SK-N-SH (cell line): Measurements from ENCODE around the gene PWP1. TPM values are rescaled to one million over a fixed set of nuclear protein-coding genes. Genes with fewer than 3 reads are reported as not detected.

Source experiments
- CTCF ChIA-PET: fragments of 300-600, 350-600 bp; formaldehyde crosslinking; extraction: SDS; loops from one replicate; lab custom pipeline; 2021; lab: Yijun Ruan, JAX
- POLR2A ChIA-PET: fragments of 350-600 bp; sonication (Branson Sonifier 250); formaldehyde crosslinking; extraction: SDS; loops from one replicate; lab custom pipeline; 2020; ENCODE audit warnings: antibody characterized with exemption, inconsistent platforms; lab: Yijun Ruan, JAX
- DNase-seq: peaks from one replicate; pipeline ENCODE4 v3.0.0; 2012
- H2AFZ ChIP-seq: fragments of 200-600 bp; sonication (generic); 2 replicates; pipeline ENCODE4 v1.8.1; 2016; ENCODE audit warnings: antibody characterized with exemption, mild to moderate bottlenecking, low read depth
- H3F3A ChIP-seq: fragments of 200-600 bp; sonication (generic); replicated peaks from 2 replicates; pipeline ENCODE3; 2016; ENCODE audit warnings: antibody characterized with exemption, mild to moderate bottlenecking; ENCODE audit not compliant: insufficient read depth
- H3K27ac ChIP-seq, 2 experiments: fragments of 200-500 bp in 1 of 2; fragments of 200-600 bp in 1 of 2; sonication (Bioruptor generic) in 1 of 2; sonication (generic), shearing (Covaris generic) in 1 of 2; 2 replicates each; pipeline versions ENCODE4 v1.5.1 to v1.6.1; 2014 to 2016; ENCODE audit warnings: low read depth in 2 of 2, inconsistent platforms in 1 of 2, low read length in 1 of 2, mild to moderate bottlenecking in 1 of 2, mixed read lengths in 1 of 2
- H3K27me3 ChIP-seq: fragments of 200-600 bp; sonication (generic), shearing (Covaris generic); 2 replicates; pipeline ENCODE4 v1.6.1; 2016; ENCODE audit warnings: mixed run types; ENCODE audit not compliant: insufficient read depth
- H3K36me3 ChIP-seq, 2 experiments: fragments of 200-500 bp in 1 of 2; fragments of 200-600 bp in 1 of 2; sonication (Bioruptor generic) in 1 of 2; sonication (generic) in 1 of 2; replicated peaks in 1 of 2; 2 replicates each; pipeline versions ENCODE3 to v1.5.1; 2014 to 2016; ENCODE audit warnings: low read length in 1 of 2, mild to moderate bottlenecking in 1 of 2; ENCODE audit not compliant: insufficient read depth in 2 of 2, control insufficient read depth in 1 of 2
- H3K4me1 ChIP-seq, 2 experiments: fragments of 200-500 bp in 1 of 2; fragments of 200-600 bp in 1 of 2; sonication (Bioruptor generic) in 1 of 2; sonication (generic), shearing (Covaris generic) in 1 of 2; 2 replicates each; pipeline versions ENCODE4 v1.5.1 to v1.6.1; 2014 to 2016; ENCODE audit warnings: low read depth in 1 of 2, low read length in 1 of 2, mixed run types in 1 of 2; ENCODE audit not compliant: insufficient read depth in 2 of 2, control insufficient read depth in 1 of 2
- H3K4me2 ChIP-seq: fragments of 200-600 bp; sonication (generic), shearing (Covaris generic); 2 replicates; pipeline ENCODE4 v1.6.1; 2017; ENCODE audit warnings: mixed run types
- H3K4me3 ChIP-seq, 2 experiments: fragments of 200-500 bp in 1 of 2; fragments of 200-600 bp in 1 of 2; sonication (Bioruptor generic) in 1 of 2; sonication (generic), shearing (Covaris generic) in 1 of 2; 2 replicates each; pipeline versions ENCODE4 v1.5.1 to v1.8.1; 2014 to 2016; ENCODE audit warnings: low read depth in 2 of 2, inconsistent platforms in 1 of 2, low read length in 1 of 2, mild to moderate bottlenecking in 1 of 2, mixed read lengths in 1 of 2, moderate library complexity in 1 of 2
- H3K79me2 ChIP-seq: fragments of 200-600 bp; sonication (generic); 2 replicates; pipeline ENCODE4 v1.8.1; 2017; ENCODE audit warnings: mild to moderate bottlenecking; ENCODE audit not compliant: insufficient read depth
- H3K9ac ChIP-seq: fragments of 200-600 bp; sonication (generic); 2 replicates; pipeline ENCODE4 v1.6.1; 2017; ENCODE audit warnings: mixed run types
- H3K9me2 ChIP-seq: fragments of 200-600 bp; sonication (generic); 2 replicates; pipeline ENCODE4 v1.6.1; 2017; ENCODE audit warnings: mixed run types
- H3K9me3 ChIP-seq: fragments of 200-600 bp; sonication (generic); 2 replicates; pipeline ENCODE4 v1.6.1; 2017; ENCODE audit warnings: mixed run types, mild to moderate bottlenecking, moderate library complexity
- H4K20me1 ChIP-seq: fragments of 200-600 bp; sonication (generic); 2 replicates; pipeline ENCODE4 v1.6.1; 2017; ENCODE audit warnings: mild to moderate bottlenecking, mixed run types; ENCODE audit not compliant: insufficient read depth
- CHD2 ChIP-seq: fragments of 150-350 bp; IDR thresholded peaks from 2 replicates; pipeline ENCODE4 v1.6.1; 2018; ENCODE audit warnings: low read length; ENCODE audit not compliant: partially characterized antibody
- EP300 ChIP-seq, 2 experiments: IDR thresholded peaks; 2 replicates each; pipeline versions ENCODE4 v1.4.0 to v1.6.1; 2012; ENCODE audit warnings: borderline replicate concordance in 1 of 2, low read depth in 1 of 2, low read length in 1 of 2
- FOSL2 ChIP-seq: IDR thresholded peaks from 2 replicates; pipeline ENCODE4 v1.4.0; 2012; ENCODE audit warnings: low read depth, mild to moderate bottlenecking, moderate library complexity, borderline replicate concordance
- FOXJ3 ChIP-seq: sonication (generic); formaldehyde crosslinking; IDR thresholded peaks from 2 replicates; pipeline ENCODE4 v1.5.1; 2020; ENCODE audit warnings: mild to moderate bottlenecking, missing genetic modification reagents
- GATA2 ChIP-seq: sonication (generic); formaldehyde crosslinking; IDR thresholded peaks from 2 replicates; pipeline ENCODE4 v1.5.0; 2020; ENCODE audit warnings: mild to moderate bottlenecking, missing genetic modification reagents
- JUND ChIP-seq: IDR thresholded peaks from 2 replicates; pipeline ENCODE4 v1.4.0; 2012
- MAX ChIP-seq: IDR thresholded peaks from 2 replicates; pipeline ENCODE4 v1.4.0; 2012; ENCODE audit warnings: low read depth
- PBX3 ChIP-seq: IDR thresholded peaks from 2 replicates; pipeline ENCODE4; 2012
- RXRA ChIP-seq: IDR thresholded peaks from 2 replicates; pipeline ENCODE4 v1.4.0; 2012; ENCODE audit warnings: low read depth, mild to moderate bottlenecking, borderline replicate concordance
- SIN3A ChIP-seq: IDR thresholded peaks from 2 replicates; pipeline ENCODE4 v1.6.1; 2012; ENCODE audit warnings: low read depth, mild to moderate bottlenecking, low read length, moderate library complexity, borderline replicate concordance
- SMC3 ChIP-seq: IDR thresholded peaks from 2 replicates; pipeline ENCODE4 v1.6.1; 2012; ENCODE audit warnings: low read depth, low read length, improper control_type of control experiment
- TAF1 ChIP-seq: IDR thresholded peaks from 2 replicates; pipeline ENCODE4 v1.6.1; 2012; ENCODE audit warnings: low read depth, mild to moderate bottlenecking, low read length, moderate library complexity, borderline replicate concordance
- TEAD4 ChIP-seq: IDR thresholded peaks from 2 replicates; pipeline ENCODE4 v1.4.0; 2012; ENCODE audit warnings: mild to moderate bottlenecking, borderline replicate concordance; ENCODE audit not compliant: insufficient read depth
- WGBS: methylation state at CpG from one replicate; pipeline ENCODE4 v1.1.6; 2017; ENCODE audit warnings: low lambda C conversion rate; 5-methylcytosine and 5-hydroxymethylcytosine counted together
- polyA plus RNA-seq, 3 experiments: library from polyadenylated mRNA; depleted of rRNA; stranded (reverse); fragments of >200 nt; gene quantifications; 2 replicates each; pipeline ENCODE4 v1.2.3, GENCODE V29; 2012
- TF ChIP-seq, protein P1 (sequence below): fragments of 150-350 bp; IDR thresholded peaks from 2 replicates; pipeline ENCODE4 v1.6.1; 2017; ENCODE audit warnings: antibody characterized with exemption, low read length, low read depth, borderline replicate concordance

The PWP1 gene
- polyA plus RNA-seq, 1 of the 3 experiments (the other 2 are of a cell fraction): 129 TPM

DNA sequence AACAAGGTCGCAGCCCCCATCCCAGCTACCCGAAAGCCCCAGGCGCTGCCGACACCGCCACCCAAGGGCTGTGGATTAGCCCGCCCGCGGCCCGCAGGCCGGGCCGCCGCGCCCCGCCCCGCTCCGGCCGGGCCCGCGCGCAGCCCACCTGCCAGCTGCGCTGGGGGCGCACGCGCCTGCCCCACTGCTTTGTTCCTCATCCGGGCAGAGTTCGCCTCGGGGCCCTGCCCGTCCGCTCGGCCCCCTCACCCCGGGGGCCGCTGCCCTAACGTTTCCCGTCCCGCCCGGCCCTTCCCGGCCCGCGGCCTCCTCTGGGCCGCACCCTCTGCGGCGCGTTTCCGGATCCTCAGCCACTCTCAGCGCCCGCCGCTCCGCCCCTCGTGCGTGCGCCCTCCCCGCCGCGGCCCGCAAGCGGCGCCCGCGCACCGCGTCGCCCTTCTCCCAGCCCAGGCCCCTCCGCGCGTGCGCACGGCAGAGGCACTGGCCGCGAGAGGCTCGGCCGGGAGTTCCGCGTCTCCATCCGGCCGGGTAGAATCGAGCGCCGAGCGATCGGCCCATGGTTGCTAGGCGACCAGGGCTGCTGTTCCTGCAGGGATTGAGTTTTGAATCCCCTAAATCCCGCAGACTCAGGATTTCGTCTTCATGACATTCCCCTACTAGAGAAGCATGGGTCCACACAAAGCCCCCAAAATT lies 75.4 kb downstream of the PWP1 start, which contains the start of gene PRDM4 (continued):
- TF ChIP-seq, protein P1, sequence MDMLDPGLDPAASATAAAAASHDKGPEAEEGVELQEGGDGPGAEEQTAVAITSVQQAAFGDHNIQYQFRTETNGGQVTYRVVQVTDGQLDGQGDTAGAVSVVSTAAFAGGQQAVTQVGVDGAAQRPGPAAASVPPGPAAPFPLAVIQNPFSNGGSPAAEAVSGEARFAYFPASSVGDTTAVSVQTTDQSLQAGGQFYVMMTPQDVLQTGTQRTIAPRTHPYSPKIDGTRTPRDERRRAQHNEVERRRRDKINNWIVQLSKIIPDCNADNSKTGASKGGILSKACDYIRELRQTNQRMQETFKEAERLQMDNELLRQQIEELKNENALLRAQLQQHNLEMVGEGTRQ: no peak
- TF ChIP-seq CHD2 (peak; percentile 97), MAX (peak; percentile 28; the same call in 1 of the 2 replicates), SMC3 (peak; percentile 50; the same call in 1 of the 2 replicates), PBX3 (no peak), FOXJ3 (CRISPR knock-in tag) (no peak), GATA2 (CRISPR knock-in tag) (no peak), JUND (no peak), EP300 (IDR thresholded peaks at IDR 0.05; ENCODE audit: borderline replicate concordance in 1 of 2, low read depth in 1 of 2, low read length in 1 of 2) (no peak; a peak in 1 of 4 replicates)

- no peaks in the 10 kb centered on the region for H3K9me2 ChIP-seq
- H4K20me1 ChIP-seq: peaks cover 24% of the 10 kb centered on the region
- peak; percentile 46 for DNase-seq
- H3K27ac ChIP-seq: peak overlapping the region; percentile 39 to 66
- H3K4me3 ChIP-seq: peak overlapping the region; percentile 72 to 89
- ChIA-PET POLR2A (no interaction called here), CTCF (interaction anchor here (0.7 to 9.0 kb wide), 8 partner anchors 13 to 142 kb away, joined by 3 to 68 read pairs (median 3); no protein-coding TSS in a partner anchor)
- H3K79me2 ChIP-seq: peaks cover 41% of the 10 kb centered on the region
- peak overlapping the region; percentile 100 for H2AFZ ChIP-seq
- H3F3A ChIP-seq: peaks cover 4% of the 10 kb centered on the region
- WGBS: 4% methylated on average over 12 of the region's 12 CpGs
- TF ChIP-seq GATA2 (CRISPR knock-in tag) (no peak), TAF1 (no peak), SIN3A (peak; percentile 8; the same call in 1 of the 2 replicates), FOSL2 (no peak), EP300 (IDR thresholded peaks at IDR 0.05; ENCODE audit: borderline replicate concordance in 1 of 2, low read depth in 1 of 2, low read length in 1 of 2) (no peak), TEAD4 (no peak), SMC3 (no peak), RXRA (no peak)
- peak overlapping the region; percentile 94 for H3K4me2 ChIP-seq
- no peaks in the 10 kb centered on the region for H3K27me3 ChIP-seq
- peaks cover 10 to 15% of the 10 kb centered on the region in 2 experiments; a peak in 2 of 4 replicates for H3K4me1 ChIP-seq
- no peaks in the 10 kb centered on the region for H3K9me3 ChIP-seq
- peak overlapping the region; percentile 90 for H3K9ac ChIP-seq
- peaks cover 16 to 21% of the 10 kb centered on the region in 2 experiments for H3K36me3 ChIP-seq
Observed at GRCh38 chr12:107761502-107761904, 75.9 kb downstream of the PWP1 start.

Other genes with a start within 250 kb of the PWP1 start
- 22.1 and 27.9 TPM in 2 replicates for gene PRDM4, start 75.3 kb downstream of the PWP1 start, polyA plus RNA-seq (2012; rRNA removed)
- not detected in 2 replicates for gene ASCL4, start 88.9 kb downstream of the PWP1 start, polyA plus RNA-seq (2012; rRNA removed)